ENCODE results near the gene C2CD3. TPM values are rescaled to one million over a fixed set of nuclear protein-coding genes. Genes with fewer than 3 reads are reported as not detected.

The C2CD3 gene
- total RNA-seq, 2 donors from 2014 or later: 19.9 to 25.7 TPM

DNA sequence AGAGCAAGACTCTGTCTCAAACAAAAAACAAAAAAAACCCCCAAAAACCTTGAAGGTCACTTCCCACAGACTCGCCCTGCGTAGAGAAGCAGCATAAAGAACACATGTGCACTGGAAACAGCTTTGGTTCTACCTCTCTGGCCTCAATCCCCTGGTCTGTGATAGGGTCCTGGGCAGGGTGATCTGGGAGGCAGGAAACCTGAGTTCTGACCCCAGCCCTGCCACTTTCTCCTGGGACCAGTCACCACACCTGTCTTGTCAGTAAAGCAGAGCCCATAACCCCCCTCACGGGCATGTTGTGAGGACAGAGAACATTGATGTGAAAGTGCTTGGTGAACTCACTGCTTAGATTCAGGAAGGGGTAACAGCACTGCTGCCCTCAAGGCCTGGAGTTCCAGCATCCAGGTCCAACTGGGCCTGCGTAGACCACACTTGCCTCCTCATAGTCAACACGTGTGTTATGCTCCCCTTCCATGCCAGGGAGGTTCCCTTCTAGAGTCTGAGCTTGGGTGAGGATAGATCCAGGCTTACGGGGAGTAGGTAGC, 199.6 kb downstream of the C2CD3 start:
- DNase-seq: no peak
- H3K4me3 ChIP-seq: no peak overlapping the region
- H3K27me3 ChIP-seq: no peaks in the 10 kb centered on the region
- H3K9ac ChIP-seq (ENCODE audit: low read depth in 2 of 2, low read length in 2 of 2): no peak overlapping the region
- H3K36me3 ChIP-seq: peaks cover 11% of the 10 kb centered on the region
- no peaks in the 10 kb centered on the region for H3K9me3 ChIP-seq
- intact Hi-C loops (cut with DNase I): no loop called here
- no peak overlapping the region for H3K27ac ChIP-seq
- H3K4me1 ChIP-seq: peaks cover 7% of the 10 kb centered on the region
- TF ChIP-seq, protein P1, sequence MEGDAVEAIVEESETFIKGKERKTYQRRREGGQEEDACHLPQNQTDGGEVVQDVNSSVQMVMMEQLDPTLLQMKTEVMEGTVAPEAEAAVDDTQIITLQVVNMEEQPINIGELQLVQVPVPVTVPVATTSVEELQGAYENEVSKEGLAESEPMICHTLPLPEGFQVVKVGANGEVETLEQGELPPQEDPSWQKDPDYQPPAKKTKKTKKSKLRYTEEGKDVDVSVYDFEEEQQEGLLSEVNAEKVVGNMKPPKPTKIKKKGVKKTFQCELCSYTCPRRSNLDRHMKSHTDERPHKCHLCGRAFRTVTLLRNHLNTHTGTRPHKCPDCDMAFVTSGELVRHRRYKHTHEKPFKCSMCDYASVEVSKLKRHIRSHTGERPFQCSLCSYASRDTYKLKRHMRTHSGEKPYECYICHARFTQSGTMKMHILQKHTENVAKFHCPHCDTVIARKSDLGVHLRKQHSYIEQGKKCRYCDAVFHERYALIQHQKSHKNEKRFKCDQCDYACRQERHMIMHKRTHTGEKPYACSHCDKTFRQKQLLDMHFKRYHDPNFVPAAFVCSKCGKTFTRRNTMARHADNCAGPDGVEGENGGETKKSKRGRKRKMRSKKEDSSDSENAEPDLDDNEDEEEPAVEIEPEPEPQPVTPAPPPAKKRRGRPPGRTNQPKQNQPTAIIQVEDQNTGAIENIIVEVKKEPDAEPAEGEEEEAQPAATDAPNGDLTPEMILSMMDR (IDR thresholded peaks at IDR 0.05): no peak

DNA sequence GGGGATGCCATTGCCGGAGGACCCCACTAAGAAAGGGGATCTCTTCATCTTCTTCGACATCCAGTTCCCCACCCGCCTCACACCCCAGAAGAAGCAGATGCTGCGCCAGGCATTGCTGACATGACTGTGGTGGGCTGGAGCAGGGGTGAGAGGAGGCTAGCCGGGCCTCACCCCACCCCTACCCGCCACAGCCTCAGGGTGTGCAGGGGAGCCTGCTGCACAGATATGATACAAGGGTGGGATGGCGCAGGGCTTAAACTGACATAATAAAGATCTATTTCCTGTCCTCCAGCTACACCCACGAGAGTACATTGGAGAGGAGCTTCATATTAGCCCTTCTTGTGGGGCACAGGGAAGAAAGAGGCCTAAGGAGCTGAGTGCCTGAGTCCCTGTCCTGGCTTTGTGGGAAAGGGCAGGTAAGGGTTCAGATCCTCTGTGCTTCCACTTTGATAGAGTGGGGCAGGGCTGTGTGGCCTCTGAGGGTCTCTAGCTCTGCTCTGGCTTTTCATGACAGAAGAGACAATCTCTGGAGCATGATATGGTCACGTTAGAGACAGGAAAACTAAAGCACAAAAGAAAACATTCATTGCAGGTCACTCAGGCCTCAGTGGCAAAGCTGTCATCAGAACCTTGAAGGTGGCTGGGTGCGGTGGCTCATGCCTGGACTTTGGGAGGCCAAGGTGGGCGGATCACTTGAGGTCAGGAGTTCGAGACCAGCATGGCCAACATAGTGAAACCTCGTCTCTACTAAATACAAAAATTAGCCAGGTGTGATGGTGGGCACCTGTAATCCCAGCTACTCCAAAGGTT, 200.6 kb downstream of the C2CD3 start:
- intact Hi-C loops (cut with DNase I): no loop called here
- no peaks in the 10 kb centered on the region for H3K27me3 ChIP-seq
- no peak for DNase-seq
- TF ChIP-seq, protein P1 (IDR thresholded peaks at IDR 0.05): no peak
- H3K9ac ChIP-seq (ENCODE audit: low read depth in 2 of 2, low read length in 2 of 2): no peak overlapping the region
- H3K27ac ChIP-seq: no peak overlapping the region
- peaks cover under 1% of the 10 kb centered on the region for H3K36me3 ChIP-seq
- H3K4me1 ChIP-seq: peaks cover 7% of the 10 kb centered on the region
- no peak overlapping the region for H3K4me3 ChIP-seq
- no peaks in the 10 kb centered on the region for H3K9me3 ChIP-seq

GRCh38 chr11:73969091-73969490, 201.7 kb downstream of the C2CD3 start:
- intact Hi-C loops (cut with DNase I): no loop called here
- TF ChIP-seq, protein P1 (IDR thresholded peaks at IDR 0.05): no peak
- no peak for DNase-seq

DNA sequence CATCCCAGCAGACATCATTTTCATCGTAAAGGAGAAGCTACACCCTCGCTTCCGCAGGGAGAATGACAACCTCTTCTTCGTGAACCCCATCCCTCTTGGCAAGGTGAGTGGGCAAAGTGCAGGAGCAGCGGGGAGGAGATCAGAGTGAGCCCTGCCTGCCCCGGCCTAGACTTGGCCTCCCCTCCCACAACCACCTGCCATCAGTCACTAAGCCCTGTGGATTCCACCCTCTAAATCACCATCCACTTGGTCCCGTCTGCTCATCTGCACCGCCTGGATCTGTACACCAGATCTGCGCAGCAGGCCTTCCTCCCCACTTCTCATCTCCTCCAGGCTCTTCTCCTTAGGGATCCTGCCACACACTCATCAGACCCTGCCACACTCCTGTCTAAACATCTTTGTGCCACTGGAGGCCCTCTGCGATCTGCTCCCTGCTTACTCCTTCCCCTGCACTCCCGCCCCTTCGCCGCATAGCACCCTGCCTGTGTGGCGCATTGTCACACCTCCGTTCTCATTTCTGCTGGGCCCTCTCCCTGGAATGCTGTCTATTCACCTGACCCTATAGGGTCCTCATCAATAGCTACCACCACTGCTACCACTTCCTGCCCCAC, 202.3 kb downstream of the C2CD3 start:
- intact Hi-C loops (cut with DNase I): no loop called here
- Histone ChIP-seq H3K36me3 (no peaks in the 10 kb centered on the region), H3K9ac (ENCODE audit: low read depth in 2 of 2, low read length in 2 of 2) (no peak overlapping the region), H3K4me1 (peaks cover 2% of the 10 kb centered on the region), H3K27ac (no peak overlapping the region), H3K4me3 (no peak overlapping the region), H3K9me3 (no peaks in the 10 kb centered on the region), H3K27me3 (no peaks in the 10 kb centered on the region)
- TF ChIP-seq, protein P1 (IDR thresholded peaks at IDR 0.05): no peak
- no peak for DNase-seq

More at GRCh38 chr11:73969091-73969490, 201.7 kb downstream of the C2CD3 start:
- no peak overlapping the region for H3K4me3 ChIP-seq
- H3K4me1 ChIP-seq: peaks cover 7% of the 10 kb centered on the region
- no peaks in the 10 kb centered on the region for H3K9me3 ChIP-seq
- no peak overlapping the region for H3K27ac ChIP-seq
- no peaks in the 10 kb centered on the region for H3K36me3 ChIP-seq
- no peaks in the 10 kb centered on the region for H3K27me3 ChIP-seq
- no peak overlapping the region for H3K9ac ChIP-seq (ENCODE audit: low read depth in 2 of 2, low read length in 2 of 2)

DNA sequence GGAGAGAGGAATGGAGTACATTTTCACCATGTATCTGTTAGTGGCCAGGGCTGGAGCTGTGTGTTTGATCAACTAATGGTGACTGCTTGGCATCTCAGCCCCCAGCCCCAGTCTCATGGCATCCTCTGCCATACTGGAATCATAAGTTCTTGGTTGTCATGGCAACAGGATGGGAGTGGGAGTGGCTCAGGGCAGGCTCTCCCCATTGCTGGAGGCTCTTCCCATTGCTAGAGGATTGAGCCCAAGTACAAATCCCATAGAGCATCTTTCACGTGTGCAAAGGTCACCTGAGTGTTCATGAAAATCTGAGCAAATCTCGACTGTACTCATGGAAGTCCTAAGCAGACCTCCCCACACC, 205.1 kb downstream of the C2CD3 start:
- no peaks in the 10 kb centered on the region for H3K36me3 ChIP-seq
- H3K27ac ChIP-seq: no peak overlapping the region
- no peak overlapping the region for H3K9ac ChIP-seq (ENCODE audit: low read depth in 2 of 2, low read length in 2 of 2)
- H3K27me3 ChIP-seq: no peaks in the 10 kb centered on the region
- no peaks in the 10 kb centered on the region for H3K4me1 ChIP-seq
- intact Hi-C loops (cut with DNase I): no loop called here
- TF ChIP-seq, protein P1 (IDR thresholded peaks at IDR 0.05): no peak
- H3K9me3 ChIP-seq: no peaks in the 10 kb centered on the region
- DNase-seq: no peak
- H3K4me3 ChIP-seq: no peak overlapping the region

Measured in colonic mucosa (tissue), 4 donors.